ENCODE results near the gene RAB17. TPM values are rescaled to one million over a fixed set of nuclear protein-coding genes. Genes with fewer than 3 reads are reported as not detected.

RAB17 gene
- total RNA-seq, 5 donors from 2014 or later (not counting 1 experiment from before 2014, with no cell fraction given), result 0.32 to 0.73 (median 0.62) TPM; not detected in 2

- ATAC-seq (replicated peaks in 1 of 4) (no peak), DNase-seq (no peak)
- H3K27ac ChIP-seq (ENCODE audit: low read length), result peak overlapping the region; percentile 83
- peak overlapping the region in 1 of 2 donors; percentile 27 for H3K4me3 ChIP-seq (ENCODE audit: control insufficient read depth in 1 of 2, extremely low read depth in 1 of 2, low read length in 1 of 2)
- ChIA-PET POLR2A (interaction anchor here in 1 of 2 donors (0.9 kb wide), 2 partner anchors 70 to 72 kb away, joined by 3 to 6 read pairs; no protein-coding TSS in a partner anchor), CTCF (interaction anchor here in 1 of 2 donors (0.9 to 1.0 kb wide), 2 partner anchors 31 to 71 kb away, joined by 3 to 6 read pairs; no protein-coding TSS in a partner anchor)
- no peaks in the 10 kb centered on the region for H3K9me3 Mint-ChIP-seq
- peak overlapping the region; percentile 52 to 73 (median 71) for H3K4me3 Mint-ChIP-seq
- H3K4me1 Mint-ChIP-seq, result peaks cover 22 to 26% (median 24%) of the 10 kb centered on the region in 3 donors
- no peaks in the 10 kb centered on the region for H3K9me3 ChIP-seq
- H3K27me3 Mint-ChIP-seq, result peaks cover 0 to 4% of the 10 kb centered on the region in 2 donors
- H3K4me1 ChIP-seq (ENCODE audit: control insufficient read depth in 1 of 2, extremely low read depth in 1 of 2, insufficient read depth in 2 of 2, low read length in 2 of 2), result peaks cover 8 to 28% of the 10 kb centered on the region in 2 experiments
- H3K27ac Mint-ChIP-seq, result peak overlapping the region; percentile 91 to 94
- WGBS (ENCODE audit: insufficient coverage), result 49% methylated on average over 7 of the region's 13 CpGs
- peaks cover 0 to 3% of the 10 kb centered on the region in 2 experiments for H3K27me3 ChIP-seq (replicated peaks in 1 of 2; ENCODE audit: control insufficient read depth in 2 of 2, extremely low read depth in 1 of 2, insufficient read depth in 2 of 2, low read length in 1 of 2)
- H3K36me3 ChIP-seq (ENCODE audit: control insufficient read depth in 2 of 2, extremely low read depth in 1 of 2, insufficient read depth in 1 of 2, low read length in 1 of 2), result no peaks in the 10 kb centered on the region
- H3K36me3 Mint-ChIP-seq, result no peaks in the 10 kb centered on the region
These were observed 12.6 kb upstream of the RAB17 start for GRCh38 chr2:237603049-237603717.

- ChIA-PET POLR2A (no interaction called here), CTCF (no interaction called here)
- Mint-ChIP-seq H3K4me3 (no peak overlapping the region), H3K27ac (peak overlapping the region in 1 of 2 donors; percentile 94), H3K27me3 (no peaks in the 10 kb centered on the region), H3K4me1 (peaks cover 22 to 34% (median 24%) of the 10 kb centered on the region in 3 donors), H3K9me3 (no peaks in the 10 kb centered on the region), H3K36me3 (no peaks in the 10 kb centered on the region)
- H3K4me1 ChIP-seq (ENCODE audit: control insufficient read depth in 1 of 2, extremely low read depth in 1 of 2, insufficient read depth in 2 of 2, low read length in 2 of 2), result peaks cover 8 to 28% of the 10 kb centered on the region in 2 experiments
- no peaks in the 10 kb centered on the region for H3K36me3 ChIP-seq (ENCODE audit: control insufficient read depth in 2 of 2, extremely low read depth in 1 of 2, insufficient read depth in 1 of 2, low read length in 1 of 2)
- peaks cover 0 to 3% of the 10 kb centered on the region in 2 experiments for H3K27me3 ChIP-seq (replicated peaks in 1 of 2; ENCODE audit: control insufficient read depth in 2 of 2, extremely low read depth in 1 of 2, insufficient read depth in 2 of 2, low read length in 1 of 2)
- no peak overlapping the region for H3K27ac ChIP-seq (ENCODE audit: low read length)
- no peaks in the 10 kb centered on the region for H3K9me3 ChIP-seq
- ATAC-seq (replicated peaks in 1 of 4) (no peak), DNase-seq (no peak)
- 96% methylated on average over 4 of the region's 7 CpGs for WGBS (ENCODE audit: insufficient coverage)
- no peak overlapping the region for H3K4me3 ChIP-seq (ENCODE audit: control insufficient read depth in 1 of 2, extremely low read depth in 1 of 2, low read length in 1 of 2)
These were observed 11.9 kb upstream of the RAB17 start for GRCh38 chr2:237602409-237602808.

- ATAC-seq (replicated peaks in 1 of 4) (no peak), DNase-seq (no peak)
- Mint-ChIP-seq H3K36me3 (no peaks in the 10 kb centered on the region), H3K4me1 (peaks cover 22 to 35% (median 24%) of the 10 kb centered on the region in 3 donors), H3K4me3 (no peak overlapping the region), H3K27me3 (no peaks in the 10 kb centered on the region), H3K9me3 (no peaks in the 10 kb centered on the region), H3K27ac (peak overlapping the region in 1 of 2 donors; percentile 17)
- no peaks in the 10 kb centered on the region for H3K9me3 ChIP-seq
- H3K27me3 ChIP-seq (replicated peaks in 1 of 2; ENCODE audit: control insufficient read depth in 2 of 2, extremely low read depth in 1 of 2, insufficient read depth in 2 of 2, low read length in 1 of 2), result peaks cover 0 to 3% of the 10 kb centered on the region in 2 experiments
- H3K27ac ChIP-seq (ENCODE audit: low read length), result no peak overlapping the region
- no peak overlapping the region for H3K4me3 ChIP-seq (ENCODE audit: control insufficient read depth in 1 of 2, extremely low read depth in 1 of 2, low read length in 1 of 2)
- no peaks in the 10 kb centered on the region for H3K36me3 ChIP-seq (ENCODE audit: control insufficient read depth in 2 of 2, extremely low read depth in 1 of 2, insufficient read depth in 1 of 2, low read length in 1 of 2)
- CTCF ChIA-PET, result no interaction called here
- POLR2A ChIA-PET, result interaction anchor here in 1 of 2 donors (0.8 kb wide), 1 partner anchor 87 kb away, joined by 13 read pairs; no protein-coding TSS in a partner anchor
- peaks cover 8 to 28% of the 10 kb centered on the region in 2 experiments for H3K4me1 ChIP-seq (ENCODE audit: control insufficient read depth in 1 of 2, extremely low read depth in 1 of 2, insufficient read depth in 2 of 2, low read length in 2 of 2)
- 89% methylated on average over 14 of the region's 14 CpGs for WGBS (ENCODE audit: insufficient coverage)
These were observed 11.1 kb upstream of the RAB17 start for GRCh38 chr2:237601453-237602116.

GRCh38 chr2:237600205-237600846 lies 9.8 kb upstream of the RAB17 start:
- peaks cover 21 to 35% (median 23%) of the 10 kb centered on the region in 3 donors for H3K4me1 Mint-ChIP-seq
- DNase-seq, result no peak
- H3K27ac Mint-ChIP-seq, result no peak overlapping the region
- no peaks in the 10 kb centered on the region for H3K9me3 Mint-ChIP-seq
- H3K4me3 Mint-ChIP-seq, result no peak overlapping the region
- no peaks in the 10 kb centered on the region for H3K27me3 Mint-ChIP-seq
- Histone ChIP-seq H3K36me3 (ENCODE audit: control insufficient read depth in 2 of 2, extremely low read depth in 1 of 2, insufficient read depth in 1 of 2, low read length in 1 of 2) (no peaks in the 10 kb centered on the region), H3K4me3 (ENCODE audit: control insufficient read depth in 1 of 2, extremely low read depth in 1 of 2, low read length in 1 of 2) (no peak overlapping the region), H3K27me3 (replicated peaks in 1 of 2; ENCODE audit: control insufficient read depth in 2 of 2, extremely low read depth in 1 of 2, insufficient read depth in 2 of 2, low read length in 1 of 2) (no peaks in the 10 kb centered on the region), H3K27ac (ENCODE audit: low read length) (no peak overlapping the region), H3K9me3 (no peaks in the 10 kb centered on the region), H3K4me1 (ENCODE audit: control insufficient read depth in 1 of 2, extremely low read depth in 1 of 2, insufficient read depth in 2 of 2, low read length in 2 of 2) (peaks cover 8 to 28% of the 10 kb centered on the region in 2 experiments)
- POLR2A ChIA-PET, result no interaction called here
- CTCF ChIA-PET, result no interaction called here
- H3K36me3 Mint-ChIP-seq, result no peaks in the 10 kb centered on the region
- WGBS (ENCODE audit: insufficient coverage), result 90% methylated on average over 10 of the region's 16 CpGs
- ATAC-seq (replicated peaks in 1 of 4), result no peak

- no peak overlapping the region for H3K27ac Mint-ChIP-seq
- Histone ChIP-seq H3K27me3 (replicated peaks in 1 of 2; ENCODE audit: control insufficient read depth in 2 of 2, extremely low read depth in 1 of 2, insufficient read depth in 2 of 2, low read length in 1 of 2) (no peaks in the 10 kb centered on the region), H3K9me3 (no peaks in the 10 kb centered on the region), H3K36me3 (ENCODE audit: control insufficient read depth in 2 of 2, extremely low read depth in 1 of 2, insufficient read depth in 1 of 2, low read length in 1 of 2) (no peaks in the 10 kb centered on the region), H3K4me1 (ENCODE audit: control insufficient read depth in 1 of 2, extremely low read depth in 1 of 2, insufficient read depth in 2 of 2, low read length in 2 of 2) (peaks cover 8 to 23% of the 10 kb centered on the region in 2 experiments), H3K27ac (ENCODE audit: low read length) (no peak overlapping the region), H3K4me3 (ENCODE audit: control insufficient read depth in 1 of 2, extremely low read depth in 1 of 2, low read length in 1 of 2) (no peak overlapping the region)
- WGBS (ENCODE audit: insufficient coverage), result 83% methylated on average over 6 of the region's 9 CpGs
- H3K36me3 Mint-ChIP-seq, result no peaks in the 10 kb centered on the region
- DNase-seq (no peak), ATAC-seq (replicated peaks in 1 of 4) (no peak)
- no peak overlapping the region for H3K4me3 Mint-ChIP-seq
- no peaks in the 10 kb centered on the region for H3K9me3 Mint-ChIP-seq
- H3K27me3 Mint-ChIP-seq, result no peaks in the 10 kb centered on the region
- CTCF ChIA-PET, result no interaction called here
- H3K4me1 Mint-ChIP-seq, result peaks cover 18 to 35% (median 18%) of the 10 kb centered on the region in 3 donors
- POLR2A ChIA-PET, result no interaction called here
These were observed 9.1 kb upstream of the RAB17 start for GRCh38 chr2:237599465-237600110.

All from T-cell (primary cell).